ENCODE measurements around the gene MPPED2. TPM values are rescaled to one million over a fixed set of nuclear protein-coding genes. Genes with fewer than 3 reads are reported as not detected.
A peak's percentile ranks its signal among the peaks of the same experiment; 100 is the strongest.

Gene MPPED2
- total RNA-seq, 1 donor from 2014 or later = 5.3 TPM

GRCh38 chr11:30501744-30502143 is 84.4 kb downstream of the MPPED2 start:
- Histone ChIP-seq H3K27me3 (no peaks in the 10 kb centered on the region), H3K36me3 (no peaks in the 10 kb centered on the region), H3K27ac (no peak overlapping the region), H3K9me3 (no peaks in the 10 kb centered on the region), H3K4me3 (no peak overlapping the region), H3K4me1 (no peaks in the 10 kb centered on the region)
- no peak for DNase-seq (ENCODE audit: low spot score in 2 of 2)
- intact Hi-C loops (cut with DNase I) = no loop called here
- TF ChIP-seq CTCF (IDR thresholded peaks at IDR 0.05) = no peak

- Histone ChIP-seq H3K4me1 (no peaks in the 10 kb centered on the region), H3K27ac (no peak overlapping the region), H3K4me3 (no peak overlapping the region), H3K27me3 (no peaks in the 10 kb centered on the region), H3K9me3 (no peaks in the 10 kb centered on the region), H3K36me3 (no peaks in the 10 kb centered on the region)
- intact Hi-C loops (cut with DNase I) = no loop called here
- no peak for DNase-seq (ENCODE audit: low spot score in 2 of 2)
- no peak for TF ChIP-seq CTCF (IDR thresholded peaks at IDR 0.05)
Observed at GRCh38 chr11:30499940-30500339, 86.2 kb downstream of the MPPED2 start.

GRCh38 chr11:30497600-30497999 is 88.6 kb downstream of the MPPED2 start:
- H3K27me3 ChIP-seq = no peaks in the 10 kb centered on the region
- H3K4me1 ChIP-seq = peaks cover 0 to under 1% of the 10 kb centered on the region in 2 donors
- no peak overlapping the region for H3K27ac ChIP-seq
- H3K4me3 ChIP-seq = no peak overlapping the region
- no peaks in the 10 kb centered on the region for H3K9me3 ChIP-seq
- no peak for DNase-seq (ENCODE audit: low spot score in 2 of 2)
- no peak for TF ChIP-seq CTCF (IDR thresholded peaks at IDR 0.05)
- H3K36me3 ChIP-seq = no peaks in the 10 kb centered on the region
- intact Hi-C loops (cut with DNase I) = no loop called here

- no peak for TF ChIP-seq CTCF (IDR thresholded peaks at IDR 0.05)
- no peaks in the 10 kb centered on the region for H3K27me3 ChIP-seq
- no peaks in the 10 kb centered on the region for H3K36me3 ChIP-seq
- DNase-seq (ENCODE audit: low spot score in 2 of 2) = no peak
- no peak overlapping the region for H3K4me3 ChIP-seq
- H3K4me1 ChIP-seq = peaks cover 0 to 4% of the 10 kb centered on the region in 2 donors
- H3K27ac ChIP-seq = no peak overlapping the region
- intact Hi-C loops (cut with DNase I) = no loop called here
- H3K9me3 ChIP-seq = no peaks in the 10 kb centered on the region
Observed at GRCh38 chr11:30496935-30497334, 89.2 kb downstream of the MPPED2 start.

- H3K9me3 ChIP-seq = no peaks in the 10 kb centered on the region
- no peak for DNase-seq (ENCODE audit: low spot score in 2 of 2)
- no peaks in the 10 kb centered on the region for H3K27me3 ChIP-seq
- no peak overlapping the region for H3K4me3 ChIP-seq
- no peaks in the 10 kb centered on the region for H3K36me3 ChIP-seq
- H3K4me1 ChIP-seq = peaks cover 0 to 4% of the 10 kb centered on the region in 2 donors
- intact Hi-C loops (cut with DNase I) = no loop called here
- TF ChIP-seq CTCF (IDR thresholded peaks at IDR 0.05) = no peak
- no peak overlapping the region for H3K27ac ChIP-seq
Observed at GRCh38 chr11:30495437-30495836, 90.7 kb downstream of the MPPED2 start.

GRCh38 chr11:30489511-30489910 is 96.6 kb downstream of the MPPED2 start:
- intact Hi-C loops (cut with DNase I) = loop anchor here (5.0 kb wide), 1 partner anchor 57 kb away; no protein-coding TSS in a partner anchor
- Histone ChIP-seq H3K9me3 (no peaks in the 10 kb centered on the region), H3K36me3 (no peaks in the 10 kb centered on the region), H3K27ac (peak overlapping the region; percentile 19 to 67), H3K4me3 (no peak overlapping the region), H3K4me1 (peaks cover 0 to 32% of the 10 kb centered on the region in 2 donors), H3K27me3 (no peaks in the 10 kb centered on the region)
- no peak for TF ChIP-seq CTCF (IDR thresholded peaks at IDR 0.05)
- DNase-seq (ENCODE audit: low spot score in 2 of 2) = no peak

Measured in ascending aorta (tissue), 2 donors.